BLaER1 (cell line): ENCODE results near the gene UNCX.
"Not testable (repeated sequence)": the region's sequence is repeated elsewhere in the genome, so short reads cannot be mapped to it uniquely, and the experiment has no call there.

Source experiments
- H3K27ac ChIP-seq: shearing (Covaris generic); formaldehyde crosslinking; 2 replicates; pipeline ENCODE4 v1.8.1; 2022
- H3K27me3 ChIP-seq: shearing (Covaris generic); formaldehyde crosslinking; 2 replicates; pipeline ENCODE4 v1.8.1; 2022
- H3K36me3 ChIP-seq: shearing (Covaris generic); formaldehyde crosslinking; 2 replicates; pipeline ENCODE4 v1.8.1; 2022
- H3K4me1 ChIP-seq: shearing (Covaris generic); formaldehyde crosslinking; 2 replicates; pipeline ENCODE4 v1.8.1; 2022
- H3K4me2 ChIP-seq: shearing (Covaris generic); formaldehyde crosslinking; 2 replicates; pipeline ENCODE4 v1.8.1; 2022
- H3K4me3 ChIP-seq: shearing (Covaris generic); formaldehyde crosslinking; 2 replicates; pipeline ENCODE4 v1.8.1; 2022
- H3K9ac ChIP-seq: shearing (Covaris generic); formaldehyde crosslinking; 2 replicates; pipeline ENCODE4 v1.8.1; 2022
- H3K9me3 ChIP-seq: shearing (Covaris generic); formaldehyde crosslinking; 2 replicates; pipeline ENCODE4 v1.8.1; 2022
- H4K20me1 ChIP-seq: shearing (Covaris generic); formaldehyde crosslinking; 2 replicates; pipeline ENCODE4 v1.8.1; 2022
- Cebpa-rat ChIP-seq: shearing (Covaris generic); IDR thresholded peaks from 2 replicates; pipeline ENCODE4 v1.8.1; 2022

Gene UNCX

DNA sequence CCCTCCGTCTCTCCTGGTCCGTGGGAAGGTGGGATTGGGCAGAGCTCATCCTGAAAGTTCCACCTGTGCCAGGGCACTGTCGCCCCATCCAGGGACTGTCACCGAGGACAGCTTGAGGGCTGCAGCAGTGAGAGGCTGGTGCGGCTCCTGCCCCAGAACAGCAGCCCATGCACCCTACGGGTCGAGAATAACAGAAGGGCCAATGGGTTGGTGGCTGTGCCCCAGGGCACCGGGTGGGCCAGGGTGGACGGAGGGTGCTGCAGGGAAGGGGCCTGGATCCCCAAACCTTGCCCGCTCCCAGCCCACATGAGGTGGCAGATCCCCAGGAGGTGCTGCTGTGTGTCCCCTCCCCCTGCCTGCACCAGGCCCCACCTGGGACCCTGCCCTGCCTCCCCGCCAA, 23.9 kb downstream of the UNCX start:
- H3K9me3 ChIP-seq, result no peaks in the 10 kb centered on the region
- H3K4me2 ChIP-seq, result no peak overlapping the region
- no peak overlapping the region for H3K4me3 ChIP-seq

DNA sequence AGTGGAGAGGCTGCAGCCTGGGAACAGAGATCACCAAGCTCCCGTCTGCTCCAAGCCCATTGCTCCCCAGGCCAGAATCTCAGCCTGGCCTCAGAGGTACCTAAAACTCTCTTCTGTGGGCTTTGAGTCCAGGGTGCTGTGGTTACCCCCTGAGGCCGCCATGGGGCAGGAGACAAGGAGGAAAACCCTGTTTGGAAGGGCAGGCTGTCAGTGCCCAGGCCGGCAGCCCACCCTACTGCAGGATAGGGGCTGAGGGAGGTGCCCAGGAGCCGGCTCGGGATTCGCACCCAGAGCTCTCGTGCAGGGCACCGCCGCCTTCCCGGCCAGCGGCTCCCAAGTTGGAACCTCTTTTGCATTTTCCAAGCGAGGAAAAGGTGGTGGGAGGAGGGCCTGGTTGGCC, 24.5 kb downstream of the UNCX start:
- Histone ChIP-seq H3K9ac (no peak overlapping the region), H3K9me3 (no peaks in the 10 kb centered on the region), H3K4me1 (peaks cover 7% of the 10 kb centered on the region; the same call in 1 of the 2 replicates), H4K20me1 (peaks cover 48% of the 10 kb centered on the region; the same call in 1 of the 2 replicates), H3K27me3 (peaks cover 100% of the 10 kb centered on the region), H3K4me2 (no peak overlapping the region), H3K36me3 (no peaks in the 10 kb centered on the region), H3K4me3 (no peak overlapping the region), H3K27ac (no peak overlapping the region)
- no peak for TF ChIP-seq Cebpa-rat

More for the DNA sequence above, 23.9 kb downstream of the UNCX start:
- no peak for TF ChIP-seq Cebpa-rat
- Histone ChIP-seq H3K36me3 (no peaks in the 10 kb centered on the region), H3K27me3 (peaks cover 100% of the 10 kb centered on the region), H4K20me1 (peaks cover 50% of the 10 kb centered on the region; the same call in 1 of the 2 replicates), H3K27ac (no peak overlapping the region), H3K4me1 (peaks cover 7% of the 10 kb centered on the region; the same call in 1 of the 2 replicates), H3K9ac (no peak overlapping the region)

DNA sequence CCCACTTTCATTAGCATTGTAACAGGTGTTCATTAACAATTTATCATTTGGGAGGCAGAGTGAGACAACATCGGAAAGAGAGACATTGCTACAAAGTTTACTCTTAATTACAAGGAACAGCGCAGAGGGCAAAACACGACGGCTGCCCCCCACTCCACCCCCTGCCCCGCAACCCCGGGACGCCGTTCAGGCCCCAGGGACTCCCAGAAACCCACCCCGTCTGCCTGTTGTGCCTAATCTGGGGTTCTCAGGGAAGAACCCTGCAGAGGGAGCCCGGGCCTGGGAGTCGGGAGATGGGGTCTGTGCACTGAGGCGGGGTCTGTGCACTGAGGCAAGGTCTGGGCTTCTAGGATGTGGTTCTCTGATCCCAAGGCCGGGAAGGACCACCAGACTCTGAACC, 25.2 kb downstream of the UNCX start:
- no peak for TF ChIP-seq Cebpa-rat
- Histone ChIP-seq H3K27ac (no peak overlapping the region), H3K4me1 (peaks cover 7% of the 10 kb centered on the region; the same call in 1 of the 2 replicates), H3K36me3 (no peaks in the 10 kb centered on the region), H3K9me3 (no peaks in the 10 kb centered on the region), H3K4me2 (no peak overlapping the region), H4K20me1 (peaks cover 41% of the 10 kb centered on the region; the same call in 1 of the 2 replicates), H3K9ac (no peak overlapping the region), H3K27me3 (peaks cover 100% of the 10 kb centered on the region), H3K4me3 (no peak overlapping the region)

DNA sequence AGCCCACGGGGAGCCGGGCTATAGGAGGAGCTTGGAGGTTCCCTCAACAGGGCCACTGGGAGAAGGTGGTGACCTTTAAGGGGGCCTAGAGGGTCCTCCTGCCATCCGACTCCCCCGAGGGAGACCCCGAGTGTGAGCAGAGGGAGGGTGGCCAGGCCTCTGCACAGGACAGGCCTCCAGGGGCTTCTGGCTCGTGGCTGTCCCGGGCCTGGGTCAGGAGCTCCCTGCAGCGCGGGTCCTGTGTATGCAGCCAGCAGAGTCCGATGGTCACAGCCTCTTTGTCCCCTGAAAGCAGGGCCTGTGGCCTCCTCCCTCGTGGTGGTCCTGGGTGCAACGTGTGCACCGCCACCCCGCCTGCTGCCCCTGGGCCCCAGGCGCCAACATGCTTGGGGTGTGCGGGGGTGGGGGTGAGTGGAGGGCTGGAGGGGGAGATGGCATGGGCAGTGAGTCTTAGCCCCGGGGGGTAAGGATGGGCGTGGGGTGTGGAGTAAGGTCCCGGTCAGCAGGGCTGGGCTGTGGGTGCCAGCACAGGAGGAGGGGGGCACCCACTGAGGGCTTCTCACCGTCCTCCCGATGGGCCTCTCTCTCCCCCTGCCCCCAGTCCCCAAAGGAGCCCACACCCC, 27.1 kb downstream of the UNCX start:
- Histone ChIP-seq H3K4me1 (no peaks in the 10 kb centered on the region), H3K4me3 (no peak overlapping the region), H3K4me2 (no peak overlapping the region), H3K36me3 (no peaks in the 10 kb centered on the region), H3K27ac (no peak overlapping the region), H3K27me3 (peaks cover 100% of the 10 kb centered on the region), H4K20me1 (peaks cover 27% of the 10 kb centered on the region; the same call in 1 of the 2 replicates), H3K9me3 (no peaks in the 10 kb centered on the region), H3K9ac (no peak overlapping the region)
- no peak for TF ChIP-seq Cebpa-rat

DNA sequence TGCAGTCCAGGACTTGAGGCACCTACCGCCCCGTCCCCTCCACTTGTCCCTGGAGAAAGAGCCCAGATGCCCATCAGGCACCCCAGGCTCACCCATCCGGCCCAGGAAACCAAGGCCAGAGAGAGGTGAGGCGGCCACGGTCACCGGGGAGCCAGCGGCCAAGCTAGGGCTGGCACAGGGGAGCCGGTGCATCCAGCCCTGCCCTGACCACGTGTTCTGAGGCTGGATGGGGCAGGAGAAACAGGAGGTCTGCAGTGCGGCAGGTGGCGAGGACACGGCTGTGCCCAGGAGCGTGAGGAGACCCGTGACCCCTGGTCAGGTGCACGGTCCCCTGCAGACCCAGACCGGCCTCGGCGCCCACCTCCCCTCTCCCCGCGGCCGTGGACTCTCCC, 27.6 kb downstream of the UNCX start:
- no peaks in the 10 kb centered on the region for H3K4me1 ChIP-seq
- H3K4me3 ChIP-seq, result no peak overlapping the region
- no peaks in the 10 kb centered on the region for H3K9me3 ChIP-seq
- H3K9ac ChIP-seq, result no peak overlapping the region
- H3K36me3 ChIP-seq, result no peaks in the 10 kb centered on the region
- TF ChIP-seq Cebpa-rat, result no peak
- H3K4me2 ChIP-seq, result no peak overlapping the region
- peaks cover 23% of the 10 kb centered on the region; the same call in 1 of the 2 replicates for H4K20me1 ChIP-seq
- H3K27ac ChIP-seq, result no peak overlapping the region
- H3K27me3 ChIP-seq, result peaks cover 100% of the 10 kb centered on the region

DNA sequence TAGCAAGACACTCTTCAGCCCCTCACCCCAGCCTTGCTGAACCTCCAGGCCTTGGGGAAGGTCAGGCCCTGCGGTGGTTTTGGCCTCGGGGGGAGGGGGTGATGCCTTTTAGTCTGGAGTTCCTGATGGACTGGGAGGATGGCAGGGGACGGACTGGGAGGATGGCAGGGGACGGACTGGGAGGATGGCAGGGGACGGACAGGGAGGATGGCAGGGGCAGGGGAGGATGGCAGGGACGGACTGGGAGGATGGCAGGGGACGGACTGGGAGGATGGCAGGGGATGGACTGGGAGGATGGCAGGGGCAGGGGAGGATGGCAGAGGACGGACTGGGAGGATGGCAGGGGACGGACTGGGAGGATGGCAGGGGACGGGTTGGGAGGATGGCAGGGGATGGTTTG, 28.4 kb downstream of the UNCX start:
- not testable (repeated sequence) for H3K9me3 ChIP-seq, H3K4me3 ChIP-seq, H3K4me2 ChIP-seq, H3K27ac ChIP-seq, H3K9ac ChIP-seq, H3K4me1 ChIP-seq, H3K36me3 ChIP-seq
- peaks cover 15% of the 10 kb centered on the region; the same call in 1 of the 2 replicates for H4K20me1 ChIP-seq
- H3K27me3 ChIP-seq, result peaks cover 98% of the 10 kb centered on the region

DNA sequence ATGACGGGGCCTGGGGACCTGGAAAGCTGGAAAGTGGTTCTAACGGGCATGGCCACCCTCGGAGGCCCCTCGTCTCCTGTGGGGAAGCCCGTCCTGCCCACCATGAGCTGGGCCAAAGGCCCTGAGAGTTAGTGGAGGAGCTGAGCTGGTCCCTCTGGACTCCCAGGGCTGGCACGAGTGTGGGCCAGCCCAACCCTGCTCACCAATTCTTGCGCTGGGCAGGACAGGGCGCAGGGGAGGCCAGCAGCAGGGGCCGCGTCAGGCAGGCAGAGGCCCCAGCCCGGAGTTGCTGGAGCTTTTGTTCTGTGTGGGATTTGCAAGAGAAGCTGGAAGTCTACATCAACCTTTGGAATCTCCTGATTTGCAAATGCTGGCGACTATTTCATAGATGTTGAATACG, 29.8 kb downstream of the UNCX start:
- H3K4me1 ChIP-seq, result no peaks in the 10 kb centered on the region
- H3K9me3 ChIP-seq, result no peaks in the 10 kb centered on the region
- no peak overlapping the region for H3K4me3 ChIP-seq
- H3K27ac ChIP-seq, result no peak overlapping the region
- peaks cover 88% of the 10 kb centered on the region for H3K27me3 ChIP-seq
- no peak for TF ChIP-seq Cebpa-rat
- H4K20me1 ChIP-seq, result peaks cover 1% of the 10 kb centered on the region; the same call in 1 of the 2 replicates
- H3K9ac ChIP-seq, result no peak overlapping the region
- no peak overlapping the region for H3K4me2 ChIP-seq
- no peaks in the 10 kb centered on the region for H3K36me3 ChIP-seq

DNA sequence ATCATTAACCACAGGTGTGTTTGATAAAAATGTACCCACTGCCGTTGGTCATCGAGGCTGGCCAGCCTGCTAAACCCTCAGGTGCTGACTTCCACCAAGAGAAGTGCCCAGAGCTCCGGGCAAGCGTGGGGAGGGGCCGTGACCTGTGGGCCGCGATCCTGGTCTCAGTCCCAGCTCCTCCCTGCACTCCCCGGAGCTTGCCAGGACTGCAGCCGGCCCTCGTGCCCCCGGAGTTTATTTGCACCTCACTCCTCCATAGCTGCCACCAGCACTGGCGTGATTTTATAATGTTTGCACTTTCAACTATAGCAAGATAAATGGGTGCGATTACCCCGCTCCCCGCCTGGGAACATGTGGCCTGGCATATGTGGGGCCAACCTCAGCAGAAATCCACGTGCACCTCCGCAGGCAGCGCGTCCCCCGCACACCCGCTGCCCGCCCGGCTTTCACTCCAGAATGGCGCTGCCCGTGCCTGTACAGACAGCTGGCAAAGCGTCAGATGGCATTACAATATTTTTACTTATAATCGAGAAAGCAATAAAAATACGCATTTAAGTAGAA, 30.8 kb downstream of the UNCX start:
- Histone ChIP-seq H3K9ac (no peak overlapping the region), H3K9me3 (no peaks in the 10 kb centered on the region), H3K4me2 (no peak overlapping the region), H3K4me1 (no peaks in the 10 kb centered on the region), H3K4me3 (no peak overlapping the region), H3K27me3 (peaks cover 83% of the 10 kb centered on the region), H3K27ac (no peak overlapping the region), H4K20me1 (no peaks in the 10 kb centered on the region; the same call in 1 of the 2 replicates), H3K36me3 (no peaks in the 10 kb centered on the region)
- TF ChIP-seq Cebpa-rat, result no peak

DNA sequence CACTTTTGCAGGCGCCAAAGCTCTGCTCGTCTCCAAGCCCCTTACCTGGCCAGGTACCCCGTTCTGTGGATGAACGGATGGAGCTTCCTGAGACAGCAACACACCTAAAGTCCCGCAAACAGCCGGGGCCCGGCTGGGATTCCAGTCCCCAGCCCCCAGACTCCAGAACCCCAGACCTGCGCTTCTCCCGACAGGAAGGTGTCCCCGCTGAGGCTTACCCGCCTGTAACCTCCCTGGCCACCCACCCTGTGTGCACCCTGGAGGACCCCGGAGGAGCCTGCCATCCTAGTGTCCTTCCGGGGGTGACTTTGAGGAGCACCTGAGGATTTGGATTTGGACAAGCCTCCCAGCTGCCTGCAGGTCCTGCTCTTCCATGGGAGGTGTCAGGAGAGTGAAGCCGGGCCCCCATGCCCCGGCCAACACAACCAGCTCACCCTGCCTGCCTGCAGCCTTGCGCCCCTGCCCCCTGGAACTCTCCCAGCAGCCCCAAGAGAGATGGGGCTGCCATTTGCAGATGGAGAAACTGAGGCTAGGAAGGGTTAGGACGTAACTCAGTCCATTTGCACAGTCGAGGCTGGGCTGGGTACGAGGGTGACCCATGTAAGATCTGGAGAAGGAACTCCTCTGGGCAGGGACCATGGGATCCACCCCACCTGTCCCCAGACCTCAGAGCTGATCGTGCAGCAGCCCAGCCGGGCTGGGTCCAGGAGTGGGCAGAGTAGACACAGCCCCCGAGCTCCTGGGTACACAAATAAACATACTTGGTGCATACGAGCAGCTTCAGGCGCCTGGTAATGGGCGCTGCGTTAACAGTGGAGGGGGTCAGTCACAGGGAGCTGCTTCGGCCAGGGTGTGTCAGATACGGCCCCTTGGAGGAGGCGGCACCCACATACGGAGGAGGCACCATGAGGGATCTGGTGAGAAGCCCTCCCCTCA, 31.9 kb downstream of the UNCX start:
- Histone ChIP-seq H3K27me3 (peaks cover 71% of the 10 kb centered on the region), H3K27ac (no peak overlapping the region), H3K36me3 (no peaks in the 10 kb centered on the region), H4K20me1 (no peaks in the 10 kb centered on the region), H3K4me3 (no peak overlapping the region), H3K9me3 (no peaks in the 10 kb centered on the region), H3K9ac (no peak overlapping the region), H3K4me1 (no peaks in the 10 kb centered on the region), H3K4me2 (no peak overlapping the region)
- no peak for TF ChIP-seq Cebpa-rat
